LNCaP clone FGC (cell line): ENCODE data around the gene PLEKHA5.

Source experiments
- DNase-seq: peaks from one replicate; pipeline ENCODE4 v3.0.0-alpha.2; 2011; ENCODE audit warnings: low read depth
- H3K4me3 ChIP-seq: 2 replicates; pipeline ENCODE4 v1.5.1; 2011; ENCODE audit warnings: mild to moderate bottlenecking, low read depth, low read length, control low read depth
- CTCF ChIP-seq: IDR thresholded peaks from 2 replicates; pipeline ENCODE4 v1.5.1; 2012; ENCODE audit warnings: mild to moderate bottlenecking; ENCODE audit not compliant: control insufficient read depth, insufficient read depth; ENCODE audit errors: extremely low read depth

Gene PLEKHA5

GRCh38 chr12:19196959-19197630, 67.6 kb downstream of the PLEKHA5 start:
- TF ChIP-seq CTCF: no peak
- no peak for DNase-seq
- no peak overlapping the region for H3K4me3 ChIP-seq

- H3K4me3 ChIP-seq: no peak overlapping the region
- TF ChIP-seq CTCF: no peak
- no peak for DNase-seq
Measured at GRCh38 chr12:19198272-19198671, 68.7 kb downstream of the PLEKHA5 start.

GRCh38 chr12:19199332-19199731, 69.8 kb downstream of the PLEKHA5 start:
- DNase-seq: no peak
- TF ChIP-seq CTCF: no peak
- H3K4me3 ChIP-seq: no peak overlapping the region

GRCh38 chr12:19200261-19200660, 70.7 kb downstream of the PLEKHA5 start:
- TF ChIP-seq CTCF: no peak
- DNase-seq: no peak
- no peak overlapping the region for H3K4me3 ChIP-seq

GRCh38 chr12:19201661-19202060, 72.1 kb downstream of the PLEKHA5 start:
- no peak for TF ChIP-seq CTCF
- no peak for DNase-seq
- H3K4me3 ChIP-seq: no peak overlapping the region

- TF ChIP-seq CTCF: no peak
- H3K4me3 ChIP-seq: no peak overlapping the region
- no peak for DNase-seq
Measured at GRCh38 chr12:19203013-19203412, 73.5 kb downstream of the PLEKHA5 start.
